RWPE1 (cell line): ENCODE data around the gene SSR1.

Experiments
- CTCF ChIA-PET: fragments of 350-600 bp; sonication (Branson Sonifier 250); formaldehyde crosslinking; extraction: SDS; loops from one replicate; lab custom pipeline; 2021; lab: Yijun Ruan, JAX
- POLR2A ChIA-PET: fragments of 400-600 bp; formaldehyde crosslinking; extraction: SDS; loops from one replicate; lab custom pipeline; 2020; ENCODE audit warnings: antibody characterized with exemption; ENCODE audit not compliant: low non-redundant PET; lab: Yijun Ruan, JAX
- DNase-seq: peaks from one replicate; pipeline ENCODE4 v3.0.0; 2012; ENCODE audit warnings: low spot score
- H3K27ac ChIP-seq: fragments of 450-650 bp; 2 replicates; pipeline ENCODE4 v1.5.1; 2017
- TF ChIP-seq, protein P1 (sequence below): fragments of 450-650 bp; conservative IDR thresholded peaks from 2 replicates; pipeline ENCODE4 v1.5.1; 2017; ENCODE audit warnings: low read depth, mild to moderate bottlenecking

The SSR1 gene

GRCh38 chr6:7261032-7261841 is 51.8 kb downstream of the SSR1 start:
- peak; percentile 96 for DNase-seq
- POLR2A ChIA-PET: interaction anchor here (0.5 kb wide), 1 partner anchor 9 kb away, joined by 3 read pairs; no protein-coding TSS in a partner anchor
- CTCF ChIA-PET: interaction anchor here (1.1 to 2.4 kb wide), 2 partner anchors 14 to 536 kb away, joined by 3 to 14 read pairs; no protein-coding TSS in a partner anchor
- TF ChIP-seq, protein P1, sequence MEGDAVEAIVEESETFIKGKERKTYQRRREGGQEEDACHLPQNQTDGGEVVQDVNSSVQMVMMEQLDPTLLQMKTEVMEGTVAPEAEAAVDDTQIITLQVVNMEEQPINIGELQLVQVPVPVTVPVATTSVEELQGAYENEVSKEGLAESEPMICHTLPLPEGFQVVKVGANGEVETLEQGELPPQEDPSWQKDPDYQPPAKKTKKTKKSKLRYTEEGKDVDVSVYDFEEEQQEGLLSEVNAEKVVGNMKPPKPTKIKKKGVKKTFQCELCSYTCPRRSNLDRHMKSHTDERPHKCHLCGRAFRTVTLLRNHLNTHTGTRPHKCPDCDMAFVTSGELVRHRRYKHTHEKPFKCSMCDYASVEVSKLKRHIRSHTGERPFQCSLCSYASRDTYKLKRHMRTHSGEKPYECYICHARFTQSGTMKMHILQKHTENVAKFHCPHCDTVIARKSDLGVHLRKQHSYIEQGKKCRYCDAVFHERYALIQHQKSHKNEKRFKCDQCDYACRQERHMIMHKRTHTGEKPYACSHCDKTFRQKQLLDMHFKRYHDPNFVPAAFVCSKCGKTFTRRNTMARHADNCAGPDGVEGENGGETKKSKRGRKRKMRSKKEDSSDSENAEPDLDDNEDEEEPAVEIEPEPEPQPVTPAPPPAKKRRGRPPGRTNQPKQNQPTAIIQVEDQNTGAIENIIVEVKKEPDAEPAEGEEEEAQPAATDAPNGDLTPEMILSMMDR: no peak
- peak overlapping the region; percentile 91 for H3K27ac ChIP-seq

DNA sequence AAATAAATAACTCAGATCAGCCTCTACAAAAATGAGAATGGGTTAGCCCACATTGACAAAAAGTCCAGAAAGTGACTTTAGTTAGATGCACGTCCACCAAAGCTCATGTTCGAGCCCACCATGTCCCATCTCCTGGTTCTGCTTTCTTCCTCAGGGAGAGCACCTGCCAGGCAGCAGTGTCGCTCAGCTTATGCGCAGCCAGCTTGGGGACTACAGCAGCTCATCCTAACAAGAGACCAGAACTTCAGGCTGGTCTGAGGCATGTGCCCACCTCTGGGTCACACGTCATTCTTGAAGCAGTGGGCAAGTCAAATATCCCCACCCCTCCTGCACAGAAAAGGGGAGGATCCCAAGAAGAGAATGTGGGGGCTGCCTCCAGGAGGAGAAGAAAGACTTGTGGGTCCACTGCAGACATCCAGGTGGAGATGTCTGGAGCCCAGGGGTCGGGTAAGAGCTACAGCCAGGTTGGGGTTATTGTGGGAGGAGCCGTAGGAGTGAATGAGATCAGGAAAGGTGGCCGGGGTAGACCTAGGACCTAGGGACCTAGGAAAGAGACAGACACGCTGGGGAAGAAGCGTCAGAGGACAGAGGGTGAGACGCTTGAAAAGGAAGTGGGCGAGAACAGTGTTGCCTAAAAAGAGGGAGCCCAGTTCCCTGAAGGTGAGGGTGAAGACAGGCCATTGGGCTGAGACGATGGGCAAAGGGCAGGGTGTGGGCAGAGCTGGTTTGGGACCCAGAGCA is 52.5 kb downstream of the SSR1 start:
- DNase-seq: no peak
- CTCF ChIA-PET: no interaction called here
- peak overlapping the region; percentile 91 for H3K27ac ChIP-seq

DNA sequence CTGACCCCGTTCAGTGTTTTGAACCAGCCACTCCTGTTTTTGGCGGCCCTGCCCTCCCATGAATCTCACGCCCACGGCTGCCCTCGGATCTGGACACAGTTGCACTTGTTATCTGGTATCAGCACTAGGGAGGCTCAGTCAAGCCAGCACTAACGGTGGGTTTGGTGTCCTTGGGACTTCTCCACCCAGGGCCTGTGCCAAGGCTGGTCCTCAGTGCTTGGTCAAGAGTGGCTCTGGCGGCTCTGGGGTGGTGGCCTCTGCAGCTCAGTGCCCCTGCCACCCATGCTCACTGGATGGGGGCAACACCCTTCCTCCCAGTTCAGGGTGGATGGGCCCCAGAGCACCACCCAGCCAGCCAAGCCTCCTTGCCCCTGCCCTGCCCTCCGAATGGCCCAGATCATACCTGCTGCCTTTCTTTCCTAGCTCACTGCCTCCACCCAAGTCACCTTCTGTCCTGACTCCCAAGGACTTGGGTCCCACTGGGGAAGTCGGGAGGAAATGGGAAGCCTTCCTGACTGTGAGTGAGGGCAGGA is 54.7 kb downstream of the SSR1 start:
- no peak for DNase-seq
- TF ChIP-seq, protein P1: no peak
- H3K27ac ChIP-seq: no peak overlapping the region
- ChIA-PET CTCF (interaction anchor here (0.5 to 0.8 kb wide), 2 partner anchors 17 to 184 kb away, joined by 3 to 4 read pairs; no protein-coding TSS in a partner anchor), POLR2A (no interaction called here)

More for the DNA sequence above, 52.5 kb downstream of the SSR1 start:
- POLR2A ChIA-PET: no interaction called here
- TF ChIP-seq, protein P1: no peak

GRCh38 chr6:7257521-7258230 is 55.3 kb downstream of the SSR1 start:
- POLR2A ChIA-PET: no interaction called here
- no peak overlapping the region for H3K27ac ChIP-seq
- TF ChIP-seq, protein P1: no peak
- CTCF ChIA-PET: interaction anchor here (0.8 kb wide), 1 partner anchor 18 kb away, joined by 4 read pairs; no protein-coding TSS in a partner anchor
- no peak for DNase-seq

DNA sequence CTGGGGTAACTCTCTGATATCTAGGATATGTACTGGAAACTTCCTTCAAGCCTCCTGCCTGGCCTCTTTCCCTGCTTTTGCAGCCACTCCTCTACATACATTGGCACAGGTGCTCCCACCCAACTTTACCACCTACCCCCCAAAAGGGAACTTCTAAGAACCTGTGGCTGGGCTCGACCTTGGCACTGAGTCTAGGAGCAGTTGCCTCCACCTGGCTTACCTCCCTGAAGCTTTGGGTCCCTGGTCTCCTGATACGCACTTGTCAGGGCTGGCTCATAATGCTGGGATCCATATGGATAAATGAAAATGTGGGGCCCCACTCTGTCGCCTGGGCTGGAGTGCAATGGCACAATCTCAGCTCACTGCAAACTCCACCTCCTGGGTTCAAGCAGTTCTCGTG is 56.2 kb downstream of the SSR1 start:
- DNase-seq: no peak
- CTCF ChIA-PET: no interaction called here
- TF ChIP-seq, protein P1: no peak
- POLR2A ChIA-PET: no interaction called here
- H3K27ac ChIP-seq: no peak overlapping the region
